Activated naive CD8-positive, alpha-beta T cell (primary cell): ENCODE measurements around the gene CDH23.

Source experiments
- H3K27ac Mint-ChIP-seq: one replicate; pipeline ENCODE4 v1.8.0; 2021; ENCODE audit warnings: mixed read lengths
- H3K27me3 Mint-ChIP-seq: one replicate; pipeline ENCODE4 v1.8.0; 2021; ENCODE audit warnings: mixed read lengths
- H3K36me3 Mint-ChIP-seq: one replicate; pipeline ENCODE4 v1.8.0; 2021; ENCODE audit warnings: mixed read lengths
- H3K4me1 Mint-ChIP-seq: one replicate; pipeline ENCODE4 v1.8.0; 2021; ENCODE audit warnings: low read depth, mixed read lengths
- H3K4me3 Mint-ChIP-seq: one replicate; pipeline ENCODE4 v1.8.0; 2021; ENCODE audit warnings: mild to moderate bottlenecking, mixed read lengths
- H3K9me3 Mint-ChIP-seq: one replicate; pipeline ENCODE4 v1.8.0; 2021; ENCODE audit warnings: low read depth, mixed read lengths

The CDH23 gene

DNA sequence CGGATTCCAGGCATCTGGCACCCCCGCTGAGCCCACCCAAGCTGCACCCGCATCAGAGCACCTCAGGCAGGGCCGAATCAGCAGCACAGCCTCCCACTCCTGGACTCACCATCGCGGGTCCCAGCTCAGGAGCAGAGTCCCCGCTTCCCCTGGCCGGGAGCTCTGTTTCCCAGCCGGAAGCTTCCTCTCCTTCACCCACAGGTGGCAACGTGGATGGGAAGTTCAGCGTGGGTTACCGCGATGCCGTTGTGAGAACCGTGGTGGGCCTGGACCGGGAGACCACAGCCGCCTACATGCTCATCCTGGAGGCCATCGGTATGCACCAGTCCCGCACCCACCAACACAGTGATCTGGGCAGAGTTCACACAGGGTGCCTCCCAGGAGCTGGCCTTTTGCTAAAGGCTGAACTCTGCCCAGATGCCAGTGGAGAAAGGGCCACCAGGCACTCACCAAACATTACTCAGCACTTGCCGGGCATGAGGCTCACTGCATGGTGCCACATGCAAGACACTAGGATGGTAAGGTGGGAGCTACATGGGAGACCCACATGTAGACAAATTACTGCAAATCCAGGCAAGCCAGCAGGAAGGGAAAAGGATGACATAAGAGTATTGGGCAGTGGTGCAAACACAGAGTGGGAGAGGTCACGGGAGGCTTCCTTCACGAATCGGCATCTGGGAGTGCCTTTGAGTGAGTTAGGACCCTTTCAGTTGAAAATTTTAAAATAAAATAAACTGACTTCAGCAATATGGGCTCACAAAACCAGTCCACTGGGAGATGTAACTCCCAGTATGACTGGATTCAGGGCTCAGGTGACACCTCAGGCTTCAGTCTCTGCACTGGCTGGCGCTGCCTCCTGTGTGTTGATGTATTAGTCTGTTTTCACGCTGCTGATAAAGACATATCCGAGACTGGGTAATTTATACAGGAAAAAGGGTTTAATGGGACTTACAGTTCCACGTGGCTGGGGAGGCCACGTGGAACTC is 312.5 kb downstream of the CDH23 start:
- Mint-ChIP-seq H3K4me1 (peaks cover 52% of the 10 kb centered on the region), H3K9me3 (no peaks in the 10 kb centered on the region), H3K27ac (peak overlapping the region; percentile 56), H3K36me3 (no peaks in the 10 kb centered on the region), H3K4me3 (no peak overlapping the region), H3K27me3 (no peaks in the 10 kb centered on the region)

- Mint-ChIP-seq H3K9me3 (no peaks in the 10 kb centered on the region), H3K27me3 (no peaks in the 10 kb centered on the region), H3K36me3 (no peaks in the 10 kb centered on the region), H3K4me3 (no peak overlapping the region), H3K27ac (peak overlapping the region; percentile 28), H3K4me1 (peaks cover 63% of the 10 kb centered on the region)
Observed at GRCh38 chr10:71710519-71710918, 313.8 kb downstream of the CDH23 start.

GRCh38 chr10:71711052-71711623 is 314.4 kb downstream of the CDH23 start:
- Mint-ChIP-seq H3K4me1 (peaks cover 66% of the 10 kb centered on the region), H3K36me3 (no peaks in the 10 kb centered on the region), H3K9me3 (no peaks in the 10 kb centered on the region), H3K27me3 (no peaks in the 10 kb centered on the region), H3K4me3 (no peak overlapping the region), H3K27ac (peak overlapping the region; percentile 99)

- Mint-ChIP-seq H3K9me3 (no peaks in the 10 kb centered on the region), H3K4me3 (peak overlapping the region; percentile 82), H3K36me3 (no peaks in the 10 kb centered on the region), H3K4me1 (peaks cover 75% of the 10 kb centered on the region), H3K27me3 (no peaks in the 10 kb centered on the region), H3K27ac (peak overlapping the region; percentile 99)
Observed at GRCh38 chr10:71712170-71712569, 315.4 kb downstream of the CDH23 start.

GRCh38 chr10:71712572-71713134 is 315.9 kb downstream of the CDH23 start:
- Mint-ChIP-seq H3K27ac (peak overlapping the region; percentile 99), H3K27me3 (no peaks in the 10 kb centered on the region), H3K9me3 (no peaks in the 10 kb centered on the region), H3K4me3 (peak overlapping the region; percentile 82), H3K4me1 (peaks cover 74% of the 10 kb centered on the region), H3K36me3 (no peaks in the 10 kb centered on the region)

DNA sequence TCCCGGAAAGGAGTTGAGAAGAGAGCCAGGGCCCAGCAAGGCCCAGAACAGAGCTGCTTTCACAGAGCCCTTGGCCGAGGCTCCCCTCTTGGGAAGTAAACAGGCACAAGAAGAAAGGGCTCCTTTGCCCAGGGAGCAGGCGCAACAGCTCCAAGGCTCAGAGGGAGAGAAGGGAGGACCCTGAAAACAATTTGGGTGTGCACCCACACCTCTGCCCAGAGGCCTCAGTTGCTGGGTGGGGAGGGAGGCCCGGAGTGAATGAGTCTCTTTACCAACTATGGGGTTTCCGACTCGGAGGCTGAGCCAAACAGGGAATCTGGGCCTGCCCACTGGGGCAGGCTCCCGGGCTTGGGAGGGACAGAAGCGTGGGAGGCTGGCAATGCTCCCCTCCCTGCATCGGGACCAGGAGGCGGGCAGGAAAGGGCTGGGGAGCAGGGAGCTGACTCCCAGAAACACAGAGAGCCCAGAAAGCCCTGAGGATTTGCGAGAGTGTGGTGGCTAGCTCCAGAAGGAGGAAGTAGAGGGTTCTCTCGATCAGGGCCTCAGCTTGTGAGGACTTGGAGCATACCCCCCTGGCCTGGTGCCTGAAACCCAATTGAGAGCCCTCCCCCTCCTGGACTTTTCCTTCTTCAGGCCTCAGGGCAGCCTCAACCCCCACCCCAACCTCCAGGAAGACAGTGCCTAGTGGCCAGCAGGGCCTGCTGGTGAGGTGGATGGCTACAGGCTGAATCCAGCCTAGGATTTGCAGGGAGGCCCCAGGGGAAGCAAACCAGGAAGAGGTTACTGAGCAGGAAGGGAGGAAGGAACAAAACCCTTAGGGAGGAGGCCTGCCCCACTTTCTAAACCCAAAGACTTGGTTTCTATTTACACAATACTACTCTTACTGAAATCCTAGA is 316.7 kb downstream of the CDH23 start:
- no peaks in the 10 kb centered on the region for H3K36me3 Mint-ChIP-seq
- peaks cover 68% of the 10 kb centered on the region for H3K4me1 Mint-ChIP-seq
- H3K9me3 Mint-ChIP-seq: no peaks in the 10 kb centered on the region
- peak overlapping the region; percentile 82 for H3K4me3 Mint-ChIP-seq
- H3K27ac Mint-ChIP-seq: peak overlapping the region; percentile 99
- H3K27me3 Mint-ChIP-seq: no peaks in the 10 kb centered on the region

- Mint-ChIP-seq H3K4me3 (peak overlapping the region; percentile 82), H3K27me3 (no peaks in the 10 kb centered on the region), H3K4me1 (peaks cover 66% of the 10 kb centered on the region), H3K36me3 (no peaks in the 10 kb centered on the region), H3K27ac (peak overlapping the region; percentile 99), H3K9me3 (no peaks in the 10 kb centered on the region)
Observed at GRCh38 chr10:71714031-71714410, 317.3 kb downstream of the CDH23 start.

DNA sequence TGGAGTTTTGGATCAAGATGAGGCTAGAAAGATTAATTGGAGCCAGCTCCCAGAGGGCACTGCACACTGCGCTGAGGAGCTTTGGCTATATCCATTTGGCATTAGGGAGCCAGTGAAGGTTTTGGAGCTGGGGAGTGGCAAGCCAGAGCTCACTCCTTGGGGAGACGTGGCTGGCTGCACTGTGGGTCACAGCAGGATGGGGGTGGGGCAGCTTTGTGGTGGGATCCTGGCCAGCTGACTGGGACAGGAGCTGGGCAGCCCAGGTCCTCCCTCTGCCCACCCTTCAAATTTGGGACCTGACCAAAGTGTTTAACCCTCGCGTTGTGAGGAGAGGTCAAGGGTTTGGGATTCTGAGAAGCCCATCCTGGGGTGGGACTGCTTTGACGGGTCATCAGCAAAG is 317.9 kb downstream of the CDH23 start:
- Mint-ChIP-seq H3K4me1 (peaks cover 67% of the 10 kb centered on the region), H3K27ac (peak overlapping the region; percentile 99), H3K9me3 (no peaks in the 10 kb centered on the region), H3K27me3 (no peaks in the 10 kb centered on the region), H3K4me3 (peak overlapping the region; percentile 82), H3K36me3 (no peaks in the 10 kb centered on the region)

DNA sequence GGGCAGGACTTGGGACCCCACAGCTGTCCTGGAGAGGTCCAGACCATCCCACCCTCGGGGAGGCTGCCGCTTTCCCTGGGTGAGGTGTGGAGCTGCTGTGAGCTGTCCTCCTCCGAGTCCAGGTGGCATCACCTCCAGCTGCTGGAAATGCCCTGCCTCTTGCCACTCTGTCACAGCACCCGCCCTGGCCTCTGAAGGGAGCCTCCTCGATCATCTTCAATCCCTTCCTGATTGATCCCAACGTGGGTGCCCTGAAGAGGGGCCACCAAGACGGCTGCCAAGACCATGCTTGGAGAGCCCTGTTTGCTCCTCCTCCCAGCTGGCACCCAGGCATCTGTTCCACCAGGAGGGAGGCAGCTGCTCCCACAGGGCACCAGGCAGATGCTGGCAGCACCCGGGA is 318.3 kb downstream of the CDH23 start:
- H3K36me3 Mint-ChIP-seq: no peaks in the 10 kb centered on the region
- H3K9me3 Mint-ChIP-seq: no peaks in the 10 kb centered on the region
- H3K27ac Mint-ChIP-seq: peak overlapping the region; percentile 79
- H3K27me3 Mint-ChIP-seq: no peaks in the 10 kb centered on the region
- peak overlapping the region; percentile 46 for H3K4me3 Mint-ChIP-seq
- peaks cover 62% of the 10 kb centered on the region for H3K4me1 Mint-ChIP-seq

DNA sequence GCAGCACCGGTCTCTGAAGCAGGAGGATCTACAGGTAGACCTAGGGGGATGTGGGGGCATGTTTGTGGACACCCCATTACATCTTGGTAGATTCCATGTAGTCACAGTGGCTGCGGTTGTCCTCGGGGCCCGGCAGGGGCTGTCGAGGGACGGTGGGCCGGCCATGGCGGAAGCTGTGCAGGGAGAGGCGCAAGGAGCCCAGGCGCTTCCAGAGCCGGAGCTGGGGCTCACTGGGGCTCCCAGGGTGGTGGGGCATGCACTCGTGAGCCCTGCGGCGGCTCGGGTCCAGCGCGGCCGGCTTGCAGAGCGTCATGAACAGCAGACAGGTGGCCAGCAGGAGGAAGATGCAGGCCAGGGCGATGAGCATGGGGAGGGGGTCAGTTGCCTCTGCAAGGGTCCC is 319.1 kb downstream of the CDH23 start:
- H3K4me1 Mint-ChIP-seq: peaks cover 64% of the 10 kb centered on the region
- H3K9me3 Mint-ChIP-seq: no peaks in the 10 kb centered on the region
- peak overlapping the region; percentile 79 for H3K27ac Mint-ChIP-seq
- H3K27me3 Mint-ChIP-seq: no peaks in the 10 kb centered on the region
- H3K4me3 Mint-ChIP-seq: peak overlapping the region; percentile 20
- no peaks in the 10 kb centered on the region for H3K36me3 Mint-ChIP-seq

- Mint-ChIP-seq H3K36me3 (no peaks in the 10 kb centered on the region), H3K27me3 (no peaks in the 10 kb centered on the region), H3K4me1 (peaks cover 65% of the 10 kb centered on the region), H3K9me3 (no peaks in the 10 kb centered on the region), H3K27ac (peak overlapping the region; percentile 79), H3K4me3 (no peak overlapping the region)
Observed at GRCh38 chr10:71716426-71716825, 319.7 kb downstream of the CDH23 start.

DNA sequence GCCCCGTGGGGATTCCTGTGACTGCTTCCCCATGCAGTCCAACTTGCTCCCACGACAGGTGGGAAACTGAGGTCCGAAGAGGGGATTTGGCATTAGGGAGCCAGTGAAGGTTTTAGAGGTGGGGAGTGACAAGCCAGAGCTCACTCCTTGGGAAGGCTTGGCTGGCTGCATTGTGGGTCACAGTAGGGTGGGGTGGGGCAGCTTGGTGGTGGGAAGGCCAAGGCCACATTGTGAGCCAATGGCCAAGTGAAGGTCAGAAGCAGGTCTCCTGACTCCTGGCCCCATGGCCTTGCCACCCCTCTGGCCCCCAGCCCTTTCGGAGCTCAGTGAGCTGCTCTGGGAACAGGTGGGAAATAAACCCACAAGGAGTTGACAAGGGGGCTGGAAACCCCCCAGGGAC is 320.3 kb downstream of the CDH23 start:
- H3K27ac Mint-ChIP-seq: peak overlapping the region; percentile 84
- peaks cover 63% of the 10 kb centered on the region for H3K4me1 Mint-ChIP-seq
- no peaks in the 10 kb centered on the region for H3K9me3 Mint-ChIP-seq
- no peak overlapping the region for H3K4me3 Mint-ChIP-seq
- H3K27me3 Mint-ChIP-seq: no peaks in the 10 kb centered on the region
- H3K36me3 Mint-ChIP-seq: no peaks in the 10 kb centered on the region

DNA sequence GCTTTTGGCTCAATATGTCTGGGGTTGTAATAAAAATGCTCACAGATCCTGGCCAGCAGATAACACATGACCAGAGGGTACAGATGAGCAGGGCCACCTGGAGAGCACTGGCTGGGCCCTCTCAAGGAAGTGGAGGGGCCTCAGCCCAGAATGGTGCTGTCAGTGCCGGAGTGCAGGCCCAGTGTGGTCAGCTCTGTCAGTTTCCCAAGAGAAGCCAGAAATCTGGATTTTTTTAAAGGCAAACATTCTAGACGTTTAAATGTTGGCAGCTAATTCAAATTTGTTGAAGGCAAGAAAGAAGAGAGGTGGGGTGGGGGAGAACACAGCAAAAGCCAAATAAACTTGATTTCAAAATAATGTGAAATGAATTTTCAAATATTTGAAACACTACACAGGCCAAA is 320.8 kb downstream of the CDH23 start:
- Mint-ChIP-seq H3K27me3 (no peaks in the 10 kb centered on the region), H3K36me3 (no peaks in the 10 kb centered on the region), H3K4me1 (peaks cover 63% of the 10 kb centered on the region), H3K27ac (peak overlapping the region; percentile 84), H3K9me3 (no peaks in the 10 kb centered on the region), H3K4me3 (no peak overlapping the region)

DNA sequence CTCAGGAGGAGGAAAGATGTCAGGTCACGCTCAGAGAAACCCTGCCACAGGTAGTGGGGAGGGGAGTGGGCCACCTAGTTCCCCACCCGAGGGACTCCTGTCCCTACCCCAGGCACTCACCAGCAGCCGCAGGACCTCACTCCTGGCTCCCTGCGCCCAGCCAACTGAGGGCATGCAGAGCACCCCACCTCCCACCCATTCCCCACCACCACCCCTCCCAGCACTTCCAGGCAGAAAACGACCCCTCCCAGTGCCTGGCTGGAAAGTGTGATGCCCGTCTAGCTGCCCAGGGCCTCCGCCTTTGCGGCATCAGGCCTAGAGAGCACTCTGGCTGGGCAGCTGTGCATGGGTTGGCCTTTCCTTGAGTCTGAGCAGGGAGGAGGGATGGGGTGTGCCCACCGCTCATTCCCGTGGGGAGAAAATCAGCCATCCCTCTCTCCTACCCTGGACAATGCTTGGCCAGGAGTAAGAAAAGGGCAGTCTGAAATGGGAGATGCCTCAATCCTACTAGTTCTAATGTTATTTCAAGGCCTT is 321.5 kb downstream of the CDH23 start:
- Mint-ChIP-seq H3K4me3 (no peak overlapping the region), H3K9me3 (no peaks in the 10 kb centered on the region), H3K4me1 (peaks cover 63% of the 10 kb centered on the region), H3K27ac (peak overlapping the region; percentile 16), H3K36me3 (no peaks in the 10 kb centered on the region), H3K27me3 (no peaks in the 10 kb centered on the region)
